ENCODE results near the gene IL23R.

GRCh38 chr1:67204298-67204980, 38.2 kb downstream of the IL23R start:
- TF ChIP-seq POLR2A (IDR thresholded peaks at IDR 0.05) = no peak
- TF ChIP-seq, protein P1, sequence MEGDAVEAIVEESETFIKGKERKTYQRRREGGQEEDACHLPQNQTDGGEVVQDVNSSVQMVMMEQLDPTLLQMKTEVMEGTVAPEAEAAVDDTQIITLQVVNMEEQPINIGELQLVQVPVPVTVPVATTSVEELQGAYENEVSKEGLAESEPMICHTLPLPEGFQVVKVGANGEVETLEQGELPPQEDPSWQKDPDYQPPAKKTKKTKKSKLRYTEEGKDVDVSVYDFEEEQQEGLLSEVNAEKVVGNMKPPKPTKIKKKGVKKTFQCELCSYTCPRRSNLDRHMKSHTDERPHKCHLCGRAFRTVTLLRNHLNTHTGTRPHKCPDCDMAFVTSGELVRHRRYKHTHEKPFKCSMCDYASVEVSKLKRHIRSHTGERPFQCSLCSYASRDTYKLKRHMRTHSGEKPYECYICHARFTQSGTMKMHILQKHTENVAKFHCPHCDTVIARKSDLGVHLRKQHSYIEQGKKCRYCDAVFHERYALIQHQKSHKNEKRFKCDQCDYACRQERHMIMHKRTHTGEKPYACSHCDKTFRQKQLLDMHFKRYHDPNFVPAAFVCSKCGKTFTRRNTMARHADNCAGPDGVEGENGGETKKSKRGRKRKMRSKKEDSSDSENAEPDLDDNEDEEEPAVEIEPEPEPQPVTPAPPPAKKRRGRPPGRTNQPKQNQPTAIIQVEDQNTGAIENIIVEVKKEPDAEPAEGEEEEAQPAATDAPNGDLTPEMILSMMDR (IDR thresholded peaks at IDR 0.05) = no peak
